ENCODE results near the gene TCP11L2.
"Not testable (repeated sequence)": the region's sequence is repeated elsewhere in the genome, so short reads cannot be mapped to it uniquely, and the experiment has no call there.

The TCP11L2 gene

GRCh38 chr12:106345746-106346145 is 43.2 kb downstream of the TCP11L2 start:
- DNase-seq, result no peak

- no peak for DNase-seq
Observed at GRCh38 chr12:106348411-106348810, 45.9 kb downstream of the TCP11L2 start.

- DNase-seq, result no peak
Observed at GRCh38 chr12:106353175-106353574, 50.6 kb downstream of the TCP11L2 start.

- DNase-seq, result peak; percentile 81
Observed at GRCh38 chr12:106357549-106358395, 55.2 kb downstream of the TCP11L2 start, which contains the start of gene POLR3B. Gene POLR3B, plus strand, starts transcription at chr12:106357748. Its CDS starts 132 bp downstream, at chr12:106357880.

- DNase-seq, result no peak
Observed at GRCh38 chr12:106358396-106359241, 56.1 kb downstream of the TCP11L2 start.

GRCh38 chr12:106359646-106360399 is 57.3 kb downstream of the TCP11L2 start:
- no peak for DNase-seq

GRCh38 chr12:106360400-106360994 is 58.0 kb downstream of the TCP11L2 start:
- DNase-seq, result no peak

- DNase-seq, result no peak
Observed at GRCh38 chr12:106362971-106363370, 60.4 kb downstream of the TCP11L2 start.

GRCh38 chr12:106364261-106364660 is 61.7 kb downstream of the TCP11L2 start:
- DNase-seq, result no peak

GRCh38 chr12:106369624-106370346 is 67.3 kb downstream of the TCP11L2 start:
- DNase-seq, result no peak

GRCh38 chr12:106378788-106379187 is 76.3 kb downstream of the TCP11L2 start:
- no peak for DNase-seq

GRCh38 chr12:106380954-106381353 is 78.4 kb downstream of the TCP11L2 start:
- DNase-seq, result no peak

- DNase-seq, result not testable (repeated sequence)
Observed at GRCh38 chr12:106381866-106382265, 79.3 kb downstream of the TCP11L2 start.

- no peak for DNase-seq
Observed at GRCh38 chr12:106386813-106387535, 84.4 kb downstream of the TCP11L2 start.

GRCh38 chr12:106387848-106388377 is 85.4 kb downstream of the TCP11L2 start:
- DNase-seq, result no peak

GRCh38 chr12:106389151-106389550 is 86.6 kb downstream of the TCP11L2 start:
- DNase-seq, result no peak

GRCh38 chr12:106392759-106393158 is 90.2 kb downstream of the TCP11L2 start:
- no peak for DNase-seq

Data from activated gamma-delta T cell (primary cell).